GM19099 (cell line): ENCODE results near the gene ERVV-1.

Experiments
- POLR2A ChIP-seq: IDR thresholded peaks from 3 replicates; pipeline ENCODE4 v1.6.1; 2011; ENCODE audit warnings: low read depth; ENCODE audit not compliant: insufficient read length; ENCODE audit errors: extremely low read depth

ERVV-1 gene

DNA sequence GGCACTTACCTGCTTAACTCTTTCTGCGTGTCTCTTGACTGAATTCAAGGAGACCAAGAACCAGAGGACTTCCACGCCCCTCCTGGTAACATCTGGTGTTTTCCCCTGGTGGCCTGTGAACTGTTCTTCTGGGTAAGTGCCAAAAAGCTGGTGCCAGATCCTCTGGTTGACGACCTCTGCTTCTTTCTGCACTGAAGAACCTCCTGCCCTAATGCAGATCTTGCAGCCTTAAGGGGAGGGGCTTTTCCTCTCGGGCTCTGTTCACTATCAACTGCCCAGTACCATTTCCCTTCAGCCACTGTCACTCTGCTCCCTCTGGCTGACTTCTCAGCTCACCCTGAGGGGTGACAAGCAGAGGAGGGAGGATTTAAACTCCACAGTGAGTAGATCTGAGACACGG, 6.1 kb upstream of the ERVV-1 start:
- no peak for TF ChIP-seq POLR2A

GRCh38 chr19:53008061-53008778, 5.5 kb upstream of the ERVV-1 start:
- TF ChIP-seq POLR2A, result no peak

DNA sequence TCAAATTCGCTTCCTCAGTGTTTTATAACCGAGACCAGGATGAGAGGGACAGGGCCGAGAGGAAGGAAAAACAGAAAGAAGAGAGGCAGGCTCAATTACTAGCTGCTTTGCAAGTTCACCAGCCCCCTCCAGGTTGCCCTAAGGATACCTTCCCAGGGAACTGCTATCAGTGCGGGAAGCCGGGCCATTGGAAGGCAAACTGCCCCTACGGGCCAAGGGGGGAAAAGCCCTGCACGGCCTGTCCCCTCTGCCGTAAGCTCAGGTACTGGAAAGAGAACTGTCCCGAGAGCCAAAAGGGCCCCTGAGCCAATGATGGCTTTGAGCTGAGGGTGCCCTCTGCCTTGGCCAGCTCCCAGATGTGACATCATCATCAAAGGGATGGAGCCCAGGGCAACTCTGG, 3.2 kb upstream of the ERVV-1 start:
- TF ChIP-seq POLR2A, result no peak

DNA sequence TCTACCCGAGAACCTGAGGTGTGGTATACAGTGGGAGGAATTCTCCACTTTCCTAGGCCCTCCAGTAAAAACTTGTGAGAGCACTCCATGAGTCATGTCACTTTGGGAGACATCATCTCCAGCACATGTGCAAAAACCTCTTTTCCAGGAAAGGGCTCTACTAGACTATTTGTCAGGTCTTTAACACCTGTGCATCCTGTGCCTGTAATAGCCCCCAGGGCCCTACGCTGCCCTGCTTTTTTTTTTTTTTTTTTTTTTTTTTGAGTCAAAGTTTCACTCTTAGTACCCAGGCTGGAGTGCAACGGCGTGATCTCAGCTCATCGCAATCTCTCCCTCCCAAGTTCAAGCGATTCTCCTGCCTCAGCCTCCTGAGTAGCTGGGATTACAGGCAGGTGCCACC, 1.7 kb upstream of the ERVV-1 start:
- no peak for TF ChIP-seq POLR2A

GRCh38 chr19:53015159-53015558, 1.4 kb downstream of the ERVV-1 start:
- no peak for TF ChIP-seq POLR2A

DNA sequence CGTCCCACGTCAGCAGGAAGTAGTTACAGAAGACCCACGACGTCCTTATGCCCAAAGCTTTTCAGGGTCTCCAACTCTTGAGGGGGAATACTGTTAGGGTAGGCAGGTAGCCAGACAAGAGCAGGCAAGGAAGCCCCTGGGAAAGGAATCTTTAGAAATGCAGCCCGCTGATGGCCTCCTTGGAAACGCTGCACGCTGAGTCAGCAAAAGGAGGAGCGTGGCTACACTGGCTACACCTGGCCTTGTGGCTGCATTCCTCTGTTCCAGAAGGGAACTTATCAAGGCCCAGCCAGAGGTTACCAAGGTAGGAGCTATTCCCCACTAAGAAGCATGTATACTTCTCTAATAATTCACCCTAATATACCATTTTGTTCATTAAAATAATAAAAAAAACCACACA, 2.0 kb downstream of the ERVV-1 start:
- TF ChIP-seq POLR2A, result no peak

DNA sequence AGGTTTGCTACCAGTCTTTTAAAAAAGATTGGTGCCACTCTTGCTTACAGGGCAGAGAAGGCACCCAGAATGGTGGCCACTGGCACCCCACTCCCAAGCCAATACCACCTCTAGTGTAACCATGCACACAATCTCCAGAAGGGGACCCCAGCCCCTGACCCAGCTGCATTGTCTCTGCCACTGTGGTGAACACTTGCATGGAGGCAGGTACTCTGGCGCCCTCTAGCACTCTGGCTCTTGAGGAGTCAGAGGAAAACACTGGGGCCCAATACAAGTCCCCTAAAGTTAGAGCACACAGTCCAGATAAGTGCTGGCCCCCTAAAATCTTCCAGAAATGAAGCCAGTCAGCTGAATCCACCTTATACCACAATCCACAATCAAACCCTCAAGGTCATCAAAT, 6.0 kb downstream of the ERVV-1 start:
- no peak for TF ChIP-seq POLR2A

- no peak for TF ChIP-seq POLR2A
Measured at GRCh38 chr19:53034054-53034453, 20.3 kb downstream of the ERVV-1 start.

DNA sequence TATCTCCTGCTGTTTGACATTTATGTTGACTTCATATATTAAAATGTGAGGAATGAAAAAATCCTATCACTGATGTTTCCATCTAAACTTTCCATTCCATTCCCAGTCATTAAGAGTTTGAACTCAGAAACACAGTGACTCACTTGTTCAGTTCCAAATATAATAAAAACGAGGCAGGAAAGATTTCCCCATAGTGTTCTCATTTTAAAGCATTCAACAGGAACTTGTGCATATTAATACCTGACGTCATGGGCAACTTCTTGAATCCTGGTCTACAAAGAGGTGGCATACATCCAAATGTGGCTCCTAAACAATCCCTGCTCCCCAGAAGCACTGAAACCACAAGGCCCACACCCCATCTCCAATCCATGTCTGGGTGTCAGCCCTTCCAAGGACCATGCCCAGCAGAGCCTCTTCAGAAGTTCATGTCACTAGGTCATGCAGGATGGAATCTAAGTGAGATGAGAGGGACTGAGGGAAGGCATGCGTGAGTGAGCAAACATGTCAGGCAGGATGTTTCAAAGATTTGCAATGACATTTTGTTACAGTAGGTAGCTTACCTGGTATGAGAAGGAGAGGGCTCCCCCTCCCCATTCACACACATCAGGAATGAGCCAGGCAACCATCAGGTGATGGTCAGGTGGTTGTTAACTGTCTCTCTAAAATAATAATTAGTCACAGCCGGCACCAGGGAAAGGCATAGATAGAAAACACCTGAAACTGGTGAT, 21.4 kb downstream of the ERVV-1 start:
- no peak for TF ChIP-seq POLR2A

GRCh38 chr19:53037101-53038097, 23.7 kb downstream of the ERVV-1 start:
- no peak for TF ChIP-seq POLR2A

DNA sequence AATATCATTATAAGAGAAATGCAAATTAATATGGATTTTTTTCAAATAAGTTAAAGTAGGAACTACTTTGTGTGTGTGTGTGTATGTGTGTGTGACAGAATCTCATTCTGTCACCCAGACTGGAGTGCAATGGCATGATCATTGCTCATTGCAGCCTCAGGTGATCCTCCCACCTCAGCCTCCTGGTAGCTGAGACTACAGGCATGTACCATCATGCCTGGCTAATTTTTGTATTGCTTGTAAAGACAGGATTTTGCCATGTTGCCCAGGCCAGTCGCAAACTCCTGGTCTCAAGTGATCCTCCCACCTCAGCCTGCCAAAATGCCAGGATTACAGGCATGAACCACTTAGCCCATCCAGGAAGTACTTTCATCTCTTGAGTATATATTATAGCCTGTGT, 27.6 kb downstream of the ERVV-1 start:
- TF ChIP-seq POLR2A, result no peak

- TF ChIP-seq POLR2A, result no peak
Measured at GRCh38 chr19:53045536-53045935, 31.8 kb downstream of the ERVV-1 start.

DNA sequence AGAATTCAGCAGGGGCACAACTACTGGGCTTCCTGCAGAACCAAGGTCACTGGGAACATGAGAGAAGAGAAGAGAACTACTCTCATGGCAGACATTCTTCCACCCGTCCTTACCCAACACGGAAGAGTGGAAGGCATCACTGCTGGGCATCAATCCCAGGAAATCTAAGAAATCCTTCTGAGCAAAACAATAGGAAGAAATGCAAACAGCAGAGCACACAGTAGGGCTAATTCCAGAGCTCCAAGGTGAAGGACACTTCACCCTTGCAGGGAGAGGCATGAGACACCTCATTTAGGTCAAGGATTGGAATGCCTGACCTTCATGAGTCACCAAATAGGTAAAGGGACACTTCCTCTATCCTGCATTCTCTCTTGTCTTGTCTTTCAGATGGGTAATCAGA, 33.7 kb downstream of the ERVV-1 start:
- no peak for TF ChIP-seq POLR2A

DNA sequence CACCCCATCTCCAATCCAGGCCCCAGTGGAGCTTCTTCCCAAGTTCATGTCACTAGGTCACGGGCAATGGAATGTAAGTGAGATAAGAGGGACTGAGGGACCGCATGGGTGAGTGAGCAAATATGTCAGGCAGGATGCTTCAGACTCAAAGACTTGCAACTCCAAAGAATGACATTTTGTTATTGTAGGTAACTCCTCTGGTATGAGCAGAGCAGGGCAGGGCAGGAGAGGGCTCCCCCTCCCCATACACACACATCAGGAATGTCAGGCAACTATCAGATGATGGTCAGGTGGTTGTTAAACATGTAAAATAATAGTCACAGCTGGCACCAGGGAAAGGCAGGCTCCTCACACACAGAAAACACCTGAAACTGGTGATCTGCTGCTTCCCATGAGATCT, 41.4 kb downstream of the ERVV-1 start:
- TF ChIP-seq POLR2A, result no peak

- TF ChIP-seq POLR2A, result no peak
Measured at GRCh38 chr19:53057904-53058580, 44.3 kb downstream of the ERVV-1 start.
